22Rv1 (cell line): ENCODE results near the gene SIRPD.

Source experiments
- ZFX ChIP-seq: fragments of 450-650 bp; IDR thresholded peaks from 2 replicates; pipeline ENCODE4 v1.6.1; 2017; ENCODE audit warnings: antibody characterized with exemption, borderline replicate concordance
- TF ChIP-seq, protein P1 (sequence below): fragments of 450-650 bp; IDR thresholded peaks from 2 replicates; pipeline ENCODE4 v1.5.1; 2017; ENCODE audit warnings: mild to moderate bottlenecking

DNA sequence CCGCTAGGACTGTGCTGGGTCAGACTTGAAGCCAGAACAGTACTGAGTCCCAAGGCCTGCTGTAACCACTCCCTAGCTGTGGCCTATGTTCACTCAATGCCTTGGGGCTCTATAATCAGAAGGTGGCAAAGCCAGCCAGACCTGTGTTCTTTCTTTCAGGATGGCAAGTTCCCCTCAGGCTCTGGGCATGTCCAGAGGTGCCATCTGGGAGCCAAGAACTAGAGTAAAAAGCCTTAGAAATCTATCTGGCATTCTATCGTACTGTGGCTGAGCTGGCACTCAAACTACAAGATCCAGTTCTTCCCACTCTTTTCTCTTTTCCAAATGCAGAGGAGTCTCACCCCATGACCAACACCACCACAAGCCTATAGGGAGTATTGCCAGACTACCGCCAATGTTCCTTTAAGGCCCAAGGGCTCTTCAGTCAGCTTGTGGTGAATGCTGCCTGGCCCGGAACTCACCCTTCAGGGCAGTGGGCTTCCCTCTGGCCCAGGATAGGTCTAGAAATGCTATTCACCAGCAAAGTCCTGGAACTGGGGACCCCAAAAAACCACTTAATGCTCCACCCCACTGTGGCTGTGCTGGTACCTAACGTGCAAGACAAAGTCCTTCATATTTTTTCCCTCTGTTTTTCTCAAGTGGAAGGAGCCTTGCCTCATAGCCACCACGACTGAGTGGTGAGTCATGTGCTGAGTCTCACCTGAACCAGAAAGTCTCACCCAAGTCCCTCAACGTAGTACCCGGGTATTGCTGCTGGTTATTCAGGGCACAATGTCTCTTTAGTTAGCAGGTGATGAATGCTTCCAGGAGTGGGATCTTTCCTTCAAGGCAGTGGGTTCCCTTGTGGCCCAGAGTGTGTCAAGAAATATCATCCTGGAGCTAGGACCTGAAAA, 57.7 kb downstream of the SIRPD start:
- TF ChIP-seq, protein P1, sequence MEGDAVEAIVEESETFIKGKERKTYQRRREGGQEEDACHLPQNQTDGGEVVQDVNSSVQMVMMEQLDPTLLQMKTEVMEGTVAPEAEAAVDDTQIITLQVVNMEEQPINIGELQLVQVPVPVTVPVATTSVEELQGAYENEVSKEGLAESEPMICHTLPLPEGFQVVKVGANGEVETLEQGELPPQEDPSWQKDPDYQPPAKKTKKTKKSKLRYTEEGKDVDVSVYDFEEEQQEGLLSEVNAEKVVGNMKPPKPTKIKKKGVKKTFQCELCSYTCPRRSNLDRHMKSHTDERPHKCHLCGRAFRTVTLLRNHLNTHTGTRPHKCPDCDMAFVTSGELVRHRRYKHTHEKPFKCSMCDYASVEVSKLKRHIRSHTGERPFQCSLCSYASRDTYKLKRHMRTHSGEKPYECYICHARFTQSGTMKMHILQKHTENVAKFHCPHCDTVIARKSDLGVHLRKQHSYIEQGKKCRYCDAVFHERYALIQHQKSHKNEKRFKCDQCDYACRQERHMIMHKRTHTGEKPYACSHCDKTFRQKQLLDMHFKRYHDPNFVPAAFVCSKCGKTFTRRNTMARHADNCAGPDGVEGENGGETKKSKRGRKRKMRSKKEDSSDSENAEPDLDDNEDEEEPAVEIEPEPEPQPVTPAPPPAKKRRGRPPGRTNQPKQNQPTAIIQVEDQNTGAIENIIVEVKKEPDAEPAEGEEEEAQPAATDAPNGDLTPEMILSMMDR: no peak
- no peak for TF ChIP-seq ZFX
